Right lung (tissue), 5 donors: ENCODE data around the gene PTPRF. TPM values are rescaled to one million over a fixed set of nuclear protein-coding genes. Genes with fewer than 3 reads are reported as not detected.

ENCODE experiments used
- DNase-seq, 2 donors: peaks; one replicate each; pipeline ENCODE4 v3.0.0-alpha.2; 2013
- polyA plus RNA-seq, 5 donors: library from polyadenylated mRNA; unstranded; fragments of 120-200 nt; gene quantifications; one replicate each; pipeline versions ENCODE4 v1.2.1 to v1.2.3, GENCODE V29; 2013; ENCODE audit warnings: inconsistent platforms in 1 of 5, low replicate concordance in 1 of 5; ENCODE audit not compliant: insufficient read length in 5 of 5, insufficient read depth in 1 of 5

PTPRF gene
- polyA plus RNA-seq, 5 donors: 138 to 245 (median 157) TPM

DNA sequence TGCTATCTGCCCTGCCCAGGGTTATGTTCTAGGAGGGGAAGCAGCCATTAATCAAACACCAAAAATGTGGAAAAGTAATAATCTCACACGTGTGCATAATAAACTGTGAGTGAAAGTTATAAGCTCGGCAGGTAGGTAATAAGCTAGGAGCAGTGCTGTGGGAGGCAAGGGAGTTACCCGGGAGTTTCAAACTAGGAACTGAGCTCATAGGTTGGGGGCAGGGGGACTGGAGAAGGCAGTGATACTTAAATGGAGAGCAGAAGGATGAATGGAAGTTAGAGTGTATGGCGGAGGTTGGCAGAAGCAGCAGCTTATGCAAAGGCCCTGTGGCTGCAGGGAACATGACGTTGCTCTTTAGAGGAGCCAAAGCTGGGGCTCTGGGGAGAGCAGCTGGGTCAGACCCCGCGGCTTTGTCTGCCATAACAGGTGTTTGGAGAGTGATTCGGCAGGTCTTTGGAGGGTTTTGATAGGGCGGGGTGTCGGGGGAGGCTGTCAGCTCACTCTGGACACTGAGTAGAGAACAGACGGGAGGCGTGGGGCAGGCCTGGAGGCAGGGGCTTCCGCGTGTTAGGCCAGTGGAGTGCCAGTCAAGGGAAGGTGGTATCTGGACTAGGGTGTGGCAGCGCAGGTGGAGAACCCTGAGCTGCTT is 20.0 kb downstream of the PTPRF start:
- DNase-seq: no peak

DNA sequence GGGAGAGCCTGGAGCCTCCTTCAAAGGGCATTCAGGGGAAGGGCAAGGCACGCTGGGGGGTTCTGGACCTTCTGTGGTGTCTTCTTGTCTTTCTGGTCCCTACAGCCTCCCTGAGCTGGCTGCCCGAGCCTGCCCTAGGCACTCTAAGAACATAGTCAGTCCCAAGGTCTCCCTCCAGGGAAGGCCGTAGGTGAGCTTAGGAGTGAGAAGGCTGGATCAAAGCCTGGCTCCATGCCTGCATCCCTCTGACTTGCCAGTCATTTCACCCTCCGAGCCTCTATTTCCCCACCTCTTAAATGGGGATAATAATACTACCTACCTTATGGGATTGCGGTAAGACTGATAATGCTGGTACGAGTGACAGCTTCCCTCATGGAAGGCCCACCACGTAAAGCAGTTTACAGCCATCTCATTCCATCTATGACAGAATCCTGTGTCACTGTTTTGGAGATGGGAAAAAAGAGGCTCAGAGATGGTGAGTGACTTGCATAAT is 20.8 kb downstream of the PTPRF start:
- no peak for DNase-seq

DNA sequence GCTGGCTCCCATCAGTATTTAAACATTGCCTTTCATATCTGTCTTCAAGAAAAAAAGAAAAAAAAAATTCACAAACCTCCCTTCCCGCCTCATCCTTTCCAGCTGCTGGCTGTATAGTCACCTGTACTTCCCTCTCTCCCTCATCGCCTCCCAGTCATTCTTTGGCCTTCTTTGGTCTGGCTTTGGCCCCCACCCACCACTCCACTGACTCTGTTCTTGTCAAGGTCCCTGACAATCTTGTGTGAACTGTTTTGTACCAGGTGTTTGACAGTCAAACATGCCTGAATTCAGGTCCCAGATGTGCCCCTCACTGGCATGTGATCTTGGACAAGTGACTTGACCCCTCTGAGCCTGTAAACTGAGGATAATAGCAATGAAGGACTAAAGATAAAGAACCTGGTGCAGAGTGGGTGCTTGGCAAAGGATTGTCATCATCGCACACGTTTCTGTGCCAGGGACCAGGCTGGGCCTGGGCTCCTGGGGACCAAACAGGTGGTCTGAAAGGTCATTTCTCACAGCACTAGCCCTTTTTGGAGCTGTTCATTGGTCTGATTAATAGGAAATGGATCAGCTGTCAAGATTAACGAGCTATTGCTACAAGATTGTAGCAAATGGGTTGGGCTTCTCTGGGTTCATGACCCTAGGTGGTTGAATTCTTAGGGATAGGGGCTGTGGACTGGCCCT is 21.5 kb downstream of the PTPRF start:
- no peak for DNase-seq

DNA sequence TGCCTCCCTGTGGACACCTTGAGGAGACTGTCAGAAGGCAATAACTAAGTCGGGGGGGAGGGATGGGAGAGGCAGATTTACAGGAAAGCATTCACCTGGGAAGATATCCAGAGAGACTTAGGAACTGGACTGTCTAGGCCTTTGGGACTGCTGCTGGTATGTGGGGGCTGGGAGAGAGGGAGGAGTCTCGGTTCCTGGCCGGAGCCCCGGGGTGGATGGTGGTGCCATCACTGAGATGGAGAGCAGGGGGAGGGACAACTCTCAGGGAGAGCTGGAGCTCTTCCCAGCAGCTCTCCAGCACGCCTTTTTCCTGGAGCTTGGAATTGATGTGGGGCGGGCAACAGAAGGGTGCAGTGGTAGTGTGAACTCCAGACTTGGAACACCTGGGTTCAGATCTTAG is 22.1 kb downstream of the PTPRF start:
- no peak for DNase-seq

DNA sequence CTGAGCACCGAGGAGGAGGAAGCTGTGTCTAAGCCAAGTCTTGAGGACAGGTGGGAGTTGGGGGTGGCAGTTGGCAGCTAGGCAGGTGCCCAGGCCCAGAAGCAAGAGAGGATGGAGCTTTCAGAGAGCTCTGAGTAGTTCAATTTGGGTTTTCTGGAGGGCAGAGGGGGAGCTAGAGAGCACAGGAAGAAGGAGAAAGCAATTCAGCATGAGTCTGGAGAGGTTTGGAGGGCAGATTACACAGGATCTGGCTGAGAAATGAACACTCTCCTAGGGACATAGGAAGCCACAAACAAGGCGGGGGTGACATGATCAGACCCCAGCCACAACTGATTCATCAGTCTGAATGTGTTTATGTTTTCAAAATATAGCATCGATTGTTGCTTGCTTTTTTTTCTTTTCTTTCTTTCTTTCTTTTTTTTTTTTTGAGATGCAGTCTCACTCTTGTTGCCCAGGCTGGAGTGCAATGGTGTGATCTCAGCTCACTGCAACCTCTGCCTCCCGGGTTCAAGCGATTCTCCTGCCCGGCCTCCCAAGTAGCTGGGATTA is 23.8 kb downstream of the PTPRF start:
- no peak for DNase-seq

DNA sequence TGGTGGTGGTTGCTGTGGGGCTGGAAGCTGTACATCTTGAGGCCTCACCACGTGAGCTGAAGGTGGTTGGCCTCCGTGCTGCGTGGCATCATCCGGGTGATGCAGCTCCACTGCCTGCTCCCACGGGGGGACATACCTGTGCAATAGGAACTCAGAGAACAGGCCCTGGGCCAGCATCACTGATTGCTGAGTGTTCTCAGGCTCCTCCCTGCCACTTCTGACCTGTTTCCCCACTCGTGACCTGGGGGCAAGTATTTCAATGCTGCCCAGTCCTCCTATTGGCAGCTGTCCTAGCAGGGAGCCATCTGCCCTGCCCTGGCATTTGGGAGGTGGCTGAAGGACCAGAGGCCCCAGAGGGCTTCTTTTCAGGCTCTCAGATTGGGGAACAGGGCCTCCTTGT is 26.1 kb downstream of the PTPRF start:
- DNase-seq: no peak

DNA sequence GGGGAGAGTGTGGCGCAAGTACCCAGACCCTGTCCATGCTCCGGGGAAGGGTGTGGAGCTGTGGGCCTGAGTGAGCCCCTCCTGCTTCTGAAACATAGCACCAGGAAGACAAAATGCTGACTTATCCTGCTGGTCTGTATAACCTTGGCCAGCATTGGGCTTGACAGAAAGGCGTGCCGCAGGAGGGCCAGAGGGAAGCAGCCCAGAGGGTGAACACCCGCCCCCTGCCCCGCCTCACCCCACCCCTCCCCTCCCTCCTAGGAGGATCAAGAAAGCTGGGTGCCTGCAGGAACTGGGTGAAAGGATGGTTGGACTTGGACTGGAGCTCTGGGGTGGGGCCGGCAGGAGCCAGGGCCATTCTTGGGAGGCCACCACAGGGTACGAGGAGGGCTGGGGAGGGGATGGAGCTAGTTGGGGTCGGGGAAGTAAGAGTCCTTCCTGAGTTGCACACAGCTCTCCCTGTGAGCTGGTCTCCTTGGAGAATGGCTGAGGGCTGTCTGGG is 27.1 kb downstream of the PTPRF start:
- no peak for DNase-seq

DNA sequence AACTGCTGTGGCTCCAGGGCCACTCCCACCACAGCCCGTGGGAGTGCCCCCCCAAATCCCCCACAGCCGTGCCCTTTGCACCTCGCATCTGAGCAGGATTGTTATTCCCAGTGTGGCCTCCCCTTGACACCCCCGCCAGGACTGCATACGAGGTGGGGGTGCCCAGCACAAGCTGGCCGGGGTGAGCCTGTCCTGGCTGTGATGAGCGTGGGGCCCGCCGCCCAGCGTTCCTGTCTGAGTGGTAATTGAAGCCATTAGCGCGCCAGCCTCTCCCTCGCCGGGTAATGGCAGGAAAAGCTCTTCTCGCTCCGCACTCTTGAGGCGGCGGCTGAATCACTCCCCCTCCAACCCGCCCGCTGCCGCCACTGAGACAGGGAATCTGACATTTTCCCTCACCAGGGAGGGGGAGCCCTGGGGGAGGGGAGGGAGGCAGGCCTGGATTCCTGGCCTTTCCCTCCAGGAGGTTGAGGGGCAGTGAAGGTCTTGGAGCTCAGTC is 27.7 kb downstream of the PTPRF start:
- DNase-seq: no peak

DNA sequence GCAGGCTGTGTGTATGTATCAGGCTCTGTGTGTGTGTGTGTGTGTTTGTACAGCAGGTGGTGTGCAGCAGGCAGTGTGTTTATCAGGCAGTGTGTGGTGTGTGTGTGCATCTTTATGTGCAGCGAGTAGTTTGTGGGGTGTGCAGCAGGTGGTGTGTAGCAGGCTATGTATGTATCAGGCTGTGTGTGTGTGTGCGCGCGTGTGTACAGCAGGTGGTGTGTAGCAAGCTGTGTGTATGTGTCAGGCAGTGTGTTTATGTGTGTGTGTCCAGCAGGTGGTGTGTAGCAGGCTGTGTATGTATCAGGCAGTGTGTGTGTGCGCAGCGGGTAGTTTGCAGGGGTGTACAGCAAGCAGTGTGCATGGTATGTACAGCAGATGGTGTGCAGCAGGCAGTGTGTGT is 29.0 kb downstream of the PTPRF start:
- DNase-seq: no peak

DNA sequence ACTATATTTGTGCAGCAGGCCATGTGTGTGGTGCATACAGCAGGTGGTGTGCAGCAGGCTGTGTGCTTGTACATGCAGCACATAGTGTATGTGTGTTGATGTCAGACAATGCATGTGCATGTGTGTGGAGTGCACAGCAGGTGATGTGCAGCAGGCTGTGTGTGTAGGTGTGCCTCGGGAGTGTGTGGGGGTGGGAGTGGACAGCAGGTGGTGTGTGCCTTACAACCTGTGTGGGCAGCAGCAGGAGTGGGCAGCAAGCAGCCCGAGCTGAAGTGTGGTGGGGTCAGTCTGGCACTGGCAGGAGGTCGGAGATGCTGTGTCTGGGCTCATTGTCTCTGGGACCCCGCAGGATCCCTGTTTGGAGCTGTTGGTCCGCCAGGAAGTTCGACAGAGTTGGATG is 29.6 kb downstream of the PTPRF start:
- no peak for DNase-seq

DNA sequence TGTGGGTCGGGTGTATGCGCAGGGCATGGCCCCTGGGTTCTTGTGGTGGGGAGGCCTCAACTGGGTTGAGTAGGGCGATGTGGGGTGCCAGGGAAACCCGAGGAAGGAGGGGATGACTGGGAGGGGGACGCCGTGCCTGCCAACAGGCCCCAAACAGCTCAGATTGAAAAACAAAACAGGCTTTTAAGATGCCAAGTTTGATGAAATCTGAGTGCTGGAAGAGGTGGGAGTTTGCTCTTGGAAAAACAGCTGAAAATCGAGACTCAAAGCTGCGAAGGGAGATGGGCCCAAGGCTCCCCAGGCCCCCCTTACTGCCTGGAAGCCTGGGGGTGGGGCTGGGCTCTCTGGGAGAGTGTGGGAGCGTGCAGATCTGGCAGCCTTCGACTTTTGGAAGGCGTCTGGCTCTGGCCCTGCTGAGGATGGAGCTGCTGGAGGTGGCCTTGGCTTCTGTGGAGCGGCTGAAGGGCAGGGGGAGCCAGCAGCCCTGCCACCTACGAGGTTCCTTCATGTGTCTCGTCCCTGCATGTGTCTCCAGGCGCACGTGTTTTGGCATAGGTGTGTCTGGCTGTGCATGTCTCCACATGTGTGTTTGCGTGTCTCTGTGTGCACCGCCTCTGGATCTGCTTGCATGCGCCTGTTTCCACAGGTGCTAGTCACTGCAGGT is 33.3 kb downstream of the PTPRF start:
- peak in 1 of 2 donors; percentile 60 for DNase-seq

DNA sequence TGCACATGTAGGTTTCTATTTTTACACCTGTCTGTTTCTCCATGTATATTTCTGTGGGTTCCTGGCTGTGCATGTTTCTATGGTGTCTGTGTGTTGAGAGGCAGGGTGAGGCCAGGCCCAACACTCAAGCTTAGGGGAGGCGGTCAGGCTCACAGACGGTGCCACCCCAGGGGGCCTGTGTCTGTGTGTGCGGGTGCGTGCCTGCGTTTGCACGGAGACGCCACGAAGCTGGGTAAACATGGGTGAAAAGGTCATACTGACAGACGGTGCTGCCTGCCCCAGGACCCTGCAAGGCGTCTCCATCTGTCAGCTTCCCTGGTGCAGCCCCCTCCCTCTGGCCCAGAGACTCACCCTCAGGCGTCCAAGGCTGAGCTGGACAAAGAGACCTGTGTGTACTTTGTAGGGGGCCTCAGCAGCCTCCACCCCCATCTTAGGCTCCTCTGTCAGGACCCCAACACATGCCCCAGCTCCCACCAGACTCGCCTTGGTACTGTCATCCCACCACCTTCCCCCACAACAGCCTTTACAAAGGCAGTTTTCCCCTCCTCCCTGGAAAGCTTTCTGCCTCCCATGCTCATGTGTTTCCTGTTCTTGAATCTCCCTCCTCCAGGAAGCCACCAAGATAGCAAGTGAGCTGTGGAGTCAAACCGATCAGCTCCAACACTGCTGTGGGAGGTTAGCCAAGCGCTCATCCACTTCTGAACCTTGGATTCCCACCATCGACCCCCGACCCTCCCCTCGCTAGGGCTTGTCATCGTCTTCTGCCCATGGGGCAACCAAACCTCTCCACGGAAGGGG is 34.1 kb downstream of the PTPRF start:
- DNase-seq: no peak

DNA sequence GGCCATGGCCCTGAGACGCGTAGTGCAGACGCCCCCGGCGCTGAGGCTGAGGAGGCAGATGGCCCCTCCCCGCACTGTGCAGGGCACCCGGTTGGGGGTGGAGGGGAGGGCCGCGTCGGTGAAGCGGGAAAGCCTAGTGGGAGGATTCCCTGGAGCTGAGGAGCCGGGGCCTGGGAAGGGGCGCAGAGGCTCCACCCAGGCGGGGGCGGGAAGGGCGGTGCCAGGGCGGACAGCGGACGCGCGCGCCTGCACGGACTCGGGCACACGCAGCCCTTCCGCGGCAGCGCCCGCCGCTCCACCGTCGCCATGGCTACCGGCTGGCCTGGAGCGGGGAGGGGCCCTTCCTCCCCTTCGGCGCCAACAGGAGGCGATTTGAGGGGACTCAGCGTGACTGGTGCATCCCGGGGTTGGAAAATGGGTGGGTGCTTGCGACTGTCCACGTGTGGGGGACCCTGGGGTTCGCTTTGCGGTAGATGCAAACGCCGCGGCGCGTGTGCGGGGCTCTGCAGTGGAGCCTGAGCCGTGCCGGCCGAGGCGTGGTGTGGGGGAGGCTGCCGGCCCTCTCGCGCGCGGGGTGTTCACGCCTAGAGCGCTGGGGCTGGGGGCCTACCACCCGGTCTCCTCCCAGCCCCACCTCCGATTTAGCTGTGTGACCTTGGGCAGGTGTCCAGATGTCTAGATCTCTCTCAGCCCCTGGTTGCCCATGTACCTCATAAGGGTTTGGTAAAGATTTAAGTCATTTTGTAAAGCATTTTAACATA is 35.1 kb downstream of the PTPRF start:
- peak in 1 of 2 donors; percentile 61 for DNase-seq

DNA sequence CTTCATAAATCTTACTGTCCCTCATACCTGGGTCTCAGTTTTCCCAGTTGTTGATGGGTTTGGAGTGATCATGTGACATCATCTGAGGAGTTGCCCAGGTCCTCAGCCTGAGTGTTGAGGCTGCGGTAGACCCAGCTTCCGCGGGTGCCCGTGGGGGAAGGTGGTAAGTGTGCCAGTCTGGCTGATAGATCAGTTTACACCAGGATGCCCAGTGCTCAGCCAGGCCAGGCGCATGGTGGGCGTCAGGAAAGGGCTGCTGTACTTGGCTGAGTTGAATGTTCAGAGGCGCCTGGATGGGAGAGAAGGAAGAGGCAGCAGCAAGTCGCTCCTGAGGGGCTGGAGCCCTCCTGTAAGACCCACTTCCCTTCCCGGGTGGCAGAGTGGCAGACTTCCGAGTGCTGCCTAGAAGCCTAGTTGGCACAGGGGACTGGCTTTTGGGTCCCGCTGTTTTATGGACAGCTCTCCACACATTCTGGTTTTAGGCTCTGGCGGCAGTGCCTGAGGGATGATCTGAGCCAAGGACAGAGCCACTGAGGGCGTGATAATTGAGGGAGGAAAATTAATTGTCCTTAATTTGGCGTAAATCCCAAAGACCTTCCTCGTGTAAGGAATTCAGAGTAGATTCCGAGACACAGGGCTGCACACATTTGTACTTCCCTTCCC is 35.8 kb downstream of the PTPRF start:
- DNase-seq: no peak

DNA sequence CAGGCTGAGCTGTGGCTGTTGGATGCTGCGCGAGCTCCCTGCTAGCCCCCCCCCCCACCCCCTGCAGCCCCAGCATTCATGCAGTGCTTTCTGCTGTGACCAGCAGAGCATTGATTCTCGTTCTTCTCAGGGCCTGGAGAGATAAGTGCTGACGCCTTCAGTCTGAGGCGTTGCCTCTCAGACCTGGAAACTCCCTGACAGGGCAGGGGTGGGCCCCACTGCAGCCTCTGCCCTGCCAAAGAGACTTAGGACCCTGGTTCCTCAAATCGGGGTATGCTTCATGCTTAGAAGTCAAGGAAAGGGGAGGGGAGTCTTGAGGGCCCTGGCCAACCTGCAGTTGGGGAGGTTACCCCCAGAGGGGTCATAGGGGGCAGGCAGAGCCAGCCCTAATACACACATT is 38.5 kb downstream of the PTPRF start:
- DNase-seq: no peak

DNA sequence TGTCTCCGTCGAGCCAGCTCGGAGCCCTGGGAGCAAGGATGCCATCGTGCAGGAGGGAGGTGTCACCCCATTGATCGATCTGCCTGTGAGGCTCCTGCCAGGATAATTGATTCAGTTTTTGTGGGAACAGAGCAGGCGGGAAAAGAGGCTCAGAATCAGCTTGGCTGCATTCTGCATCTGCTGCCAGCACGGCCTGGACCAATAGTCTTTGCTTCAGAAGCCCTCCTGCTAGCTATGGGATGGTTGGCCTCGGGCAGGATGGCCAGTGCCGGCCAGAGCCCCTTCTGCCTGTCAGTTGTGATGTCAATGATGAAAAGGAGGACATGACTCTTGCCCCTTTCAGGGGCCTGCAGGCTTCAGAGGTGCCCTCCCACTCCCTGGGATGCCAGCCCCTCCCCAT is 39.6 kb downstream of the PTPRF start:
- no peak for DNase-seq

DNA sequence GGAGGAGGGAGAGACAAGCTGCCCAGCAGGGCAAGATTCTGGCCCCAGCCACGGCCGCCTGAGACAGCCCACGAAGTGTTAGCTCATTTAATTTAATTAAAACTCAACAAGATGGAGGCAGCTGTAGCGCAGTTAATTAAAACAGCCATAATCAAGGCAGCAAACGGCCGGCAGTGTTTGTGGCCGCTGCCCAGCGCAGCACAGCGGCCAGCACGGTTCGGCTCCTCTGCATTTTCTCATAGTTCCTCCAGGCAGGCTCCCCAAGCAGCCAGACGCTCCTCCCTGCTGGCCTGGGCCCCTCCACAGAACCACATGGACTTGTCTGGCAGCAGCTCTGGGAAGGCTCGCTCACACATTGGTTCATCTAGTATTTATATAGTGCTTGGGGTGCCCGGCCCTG is 40.0 kb downstream of the PTPRF start:
- DNase-seq: no peak

DNA sequence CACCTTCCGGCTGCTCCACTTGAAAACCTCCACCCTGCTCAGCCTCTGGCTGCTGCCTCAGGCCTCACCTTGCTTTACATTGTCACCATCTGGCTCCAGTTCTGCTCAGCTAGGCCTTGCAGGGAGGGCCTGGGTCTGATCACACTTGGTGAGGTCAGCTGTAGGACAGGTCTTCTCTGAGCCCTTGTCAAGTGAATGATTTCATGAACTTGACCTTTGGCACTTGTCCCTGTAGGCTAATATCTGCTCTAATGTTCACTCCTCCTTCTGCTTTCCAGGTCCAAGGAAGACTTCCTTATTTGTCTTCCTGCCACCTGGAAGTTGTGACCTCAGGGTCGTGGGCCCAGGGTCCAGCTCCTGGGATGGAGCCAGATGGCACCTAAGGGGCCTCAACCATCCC is 41.4 kb downstream of the PTPRF start:
- no peak for DNase-seq

DNA sequence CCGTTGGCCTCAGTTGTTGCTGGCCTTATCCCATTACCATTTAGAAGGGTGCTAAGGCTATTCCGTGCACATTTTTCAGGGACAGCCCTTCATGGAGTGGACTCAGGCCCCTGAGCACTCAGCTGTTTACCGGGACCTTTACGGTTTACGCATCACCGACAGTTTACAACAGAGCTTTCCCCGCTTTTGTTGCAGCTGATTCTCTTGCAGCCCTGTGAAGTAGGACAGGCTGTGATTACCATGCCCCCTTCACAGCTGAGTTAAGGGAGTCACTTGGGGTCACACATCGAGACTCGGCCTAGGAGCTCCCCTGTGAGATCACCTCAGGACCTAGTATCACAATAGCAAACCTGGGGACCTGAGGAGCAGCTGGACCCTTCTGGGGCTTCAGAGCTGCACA is 41.9 kb downstream of the PTPRF start:
- DNase-seq: no peak
